ENCODE measurements around the gene DOLPP1. TPM values are rescaled to one million over a fixed set of nuclear protein-coding genes. Genes with fewer than 3 reads are reported as not detected.

The DOLPP1 gene
- total and polyA plus RNA-seq, 4 donors, result 14.6 to 15.6 (median 15.0) TPM

DNA sequence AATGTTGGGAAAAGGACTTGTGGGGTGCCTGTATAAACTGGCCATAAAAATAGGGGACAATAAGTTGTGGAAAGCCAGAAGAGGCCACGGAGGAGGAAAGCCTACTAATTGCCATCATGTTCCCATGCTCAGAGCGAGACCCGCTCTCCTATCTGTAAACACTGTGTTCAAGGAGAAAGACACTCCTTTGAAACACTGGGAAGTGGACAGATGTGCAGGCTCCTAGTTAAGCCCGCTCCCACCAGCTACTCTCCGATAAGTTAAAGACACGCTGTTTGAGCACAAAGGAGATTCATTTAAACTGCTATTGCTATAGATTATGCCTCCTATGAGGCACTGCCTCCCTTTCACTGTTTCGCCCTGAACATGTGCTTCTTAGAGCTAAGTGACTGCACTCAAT lies 20.4 kb downstream of the DOLPP1 start:
- Histone ChIP-seq H3K4me1 (ENCODE audit: control insufficient read depth in 4 of 4, insufficient read depth in 4 of 4, low read length in 3 of 4) (no peaks in the 10 kb centered on the region), H3K36me3 (ENCODE audit: control insufficient read depth in 4 of 4, insufficient read depth in 3 of 4, low read depth in 1 of 4, low read length in 3 of 4) (peaks cover 9 to 45% (median 25%) of the 10 kb centered on the region in 4 donors), H3K27ac (ENCODE audit: low read depth in 1 of 2, low read length in 2 of 2) (no peak overlapping the region), H3K9ac (ENCODE audit: low read depth in 1 of 2, low read length in 2 of 2) (no peak overlapping the region), H3K9me3 (ENCODE audit: control insufficient read depth in 4 of 4, low read length in 3 of 4) (no peaks in the 10 kb centered on the region), H3K27me3 (ENCODE audit: control insufficient read depth in 4 of 4, insufficient read depth in 4 of 4, low read length in 3 of 4) (no peaks in the 10 kb centered on the region), H3K4me3 (ENCODE audit: low read depth in 1 of 3, low read length in 3 of 3) (no peak overlapping the region)
- no peak for TF ChIP-seq GABPA (IDR thresholded peaks at IDR 0.05 in 1 of 2, conservative IDR thresholded peaks at IDR 0.05 in 1 of 2)
- TF ChIP-seq RXRA (IDR thresholded peaks at IDR 0.05), result no peak
- no peak for TF ChIP-seq HNF4G (IDR thresholded peaks at IDR 0.05)
- TF ChIP-seq, protein P1, sequence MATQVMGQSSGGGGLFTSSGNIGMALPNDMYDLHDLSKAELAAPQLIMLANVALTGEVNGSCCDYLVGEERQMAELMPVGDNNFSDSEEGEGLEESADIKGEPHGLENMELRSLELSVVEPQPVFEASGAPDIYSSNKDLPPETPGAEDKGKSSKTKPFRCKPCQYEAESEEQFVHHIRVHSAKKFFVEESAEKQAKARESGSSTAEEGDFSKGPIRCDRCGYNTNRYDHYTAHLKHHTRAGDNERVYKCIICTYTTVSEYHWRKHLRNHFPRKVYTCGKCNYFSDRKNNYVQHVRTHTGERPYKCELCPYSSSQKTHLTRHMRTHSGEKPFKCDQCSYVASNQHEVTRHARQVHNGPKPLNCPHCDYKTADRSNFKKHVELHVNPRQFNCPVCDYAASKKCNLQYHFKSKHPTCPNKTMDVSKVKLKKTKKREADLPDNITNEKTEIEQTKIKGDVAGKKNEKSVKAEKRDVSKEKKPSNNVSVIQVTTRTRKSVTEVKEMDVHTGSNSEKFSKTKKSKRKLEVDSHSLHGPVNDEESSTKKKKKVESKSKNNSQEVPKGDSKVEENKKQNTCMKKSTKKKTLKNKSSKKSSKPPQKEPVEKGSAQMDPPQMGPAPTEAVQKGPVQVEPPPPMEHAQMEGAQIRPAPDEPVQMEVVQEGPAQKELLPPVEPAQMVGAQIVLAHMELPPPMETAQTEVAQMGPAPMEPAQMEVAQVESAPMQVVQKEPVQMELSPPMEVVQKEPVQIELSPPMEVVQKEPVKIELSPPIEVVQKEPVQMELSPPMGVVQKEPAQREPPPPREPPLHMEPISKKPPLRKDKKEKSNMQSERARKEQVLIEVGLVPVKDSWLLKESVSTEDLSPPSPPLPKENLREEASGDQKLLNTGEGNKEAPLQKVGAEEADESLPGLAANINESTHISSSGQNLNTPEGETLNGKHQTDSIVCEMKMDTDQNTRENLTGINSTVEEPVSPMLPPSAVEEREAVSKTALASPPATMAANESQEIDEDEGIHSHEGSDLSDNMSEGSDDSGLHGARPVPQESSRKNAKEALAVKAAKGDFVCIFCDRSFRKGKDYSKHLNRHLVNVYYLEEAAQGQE (IDR thresholded peaks at IDR 0.05), result no peak
- TF ChIP-seq, protein P2, sequence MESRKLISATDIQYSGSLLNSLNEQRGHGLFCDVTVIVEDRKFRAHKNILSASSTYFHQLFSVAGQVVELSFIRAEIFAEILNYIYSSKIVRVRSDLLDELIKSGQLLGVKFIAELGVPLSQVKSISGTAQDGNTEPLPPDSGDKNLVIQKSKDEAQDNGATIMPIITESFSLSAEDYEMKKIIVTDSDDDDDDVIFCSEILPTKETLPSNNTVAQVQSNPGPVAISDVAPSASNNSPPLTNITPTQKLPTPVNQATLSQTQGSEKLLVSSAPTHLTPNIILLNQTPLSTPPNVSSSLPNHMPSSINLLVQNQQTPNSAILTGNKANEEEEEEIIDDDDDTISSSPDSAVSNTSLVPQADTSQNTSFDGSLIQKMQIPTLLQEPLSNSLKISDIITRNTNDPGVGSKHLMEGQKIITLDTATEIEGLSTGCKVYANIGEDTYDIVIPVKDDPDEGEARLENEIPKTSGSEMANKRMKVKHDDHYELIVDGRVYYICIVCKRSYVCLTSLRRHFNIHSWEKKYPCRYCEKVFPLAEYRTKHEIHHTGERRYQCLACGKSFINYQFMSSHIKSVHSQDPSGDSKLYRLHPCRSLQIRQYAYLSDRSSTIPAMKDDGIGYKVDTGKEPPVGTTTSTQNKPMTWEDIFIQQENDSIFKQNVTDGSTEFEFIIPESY (IDR thresholded peaks at IDR 0.05), result no peak
- no peak for TF ChIP-seq TAF1 (conservative IDR thresholded peaks at IDR 0.05)
- no peak for TF ChIP-seq FOXA2 (IDR thresholded peaks at IDR 0.05)
- no peak for TF ChIP-seq SP1 (IDR thresholded peaks at IDR 0.05)
- TF ChIP-seq RAD21 (IDR thresholded peaks at IDR 0.05), result no peak
- TF ChIP-seq, protein P3, sequence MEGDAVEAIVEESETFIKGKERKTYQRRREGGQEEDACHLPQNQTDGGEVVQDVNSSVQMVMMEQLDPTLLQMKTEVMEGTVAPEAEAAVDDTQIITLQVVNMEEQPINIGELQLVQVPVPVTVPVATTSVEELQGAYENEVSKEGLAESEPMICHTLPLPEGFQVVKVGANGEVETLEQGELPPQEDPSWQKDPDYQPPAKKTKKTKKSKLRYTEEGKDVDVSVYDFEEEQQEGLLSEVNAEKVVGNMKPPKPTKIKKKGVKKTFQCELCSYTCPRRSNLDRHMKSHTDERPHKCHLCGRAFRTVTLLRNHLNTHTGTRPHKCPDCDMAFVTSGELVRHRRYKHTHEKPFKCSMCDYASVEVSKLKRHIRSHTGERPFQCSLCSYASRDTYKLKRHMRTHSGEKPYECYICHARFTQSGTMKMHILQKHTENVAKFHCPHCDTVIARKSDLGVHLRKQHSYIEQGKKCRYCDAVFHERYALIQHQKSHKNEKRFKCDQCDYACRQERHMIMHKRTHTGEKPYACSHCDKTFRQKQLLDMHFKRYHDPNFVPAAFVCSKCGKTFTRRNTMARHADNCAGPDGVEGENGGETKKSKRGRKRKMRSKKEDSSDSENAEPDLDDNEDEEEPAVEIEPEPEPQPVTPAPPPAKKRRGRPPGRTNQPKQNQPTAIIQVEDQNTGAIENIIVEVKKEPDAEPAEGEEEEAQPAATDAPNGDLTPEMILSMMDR (IDR thresholded peaks at IDR 0.05; ENCODE audit: low read depth, low read length, missing input control), result no peak
- TF ChIP-seq, protein P4, sequence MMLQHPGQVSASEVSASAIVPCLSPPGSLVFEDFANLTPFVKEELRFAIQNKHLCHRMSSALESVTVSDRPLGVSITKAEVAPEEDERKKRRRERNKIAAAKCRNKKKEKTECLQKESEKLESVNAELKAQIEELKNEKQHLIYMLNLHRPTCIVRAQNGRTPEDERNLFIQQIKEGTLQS (IDR thresholded peaks at IDR 0.05), result no peak
- no peak for TF ChIP-seq YY1 (IDR thresholded peaks at IDR 0.05)
- TF ChIP-seq EGR1 (IDR thresholded peaks at IDR 0.05; ENCODE audit: low read depth in 2 of 2), result no peak
- no peak for TF ChIP-seq NR2F2 (IDR thresholded peaks at IDR 0.05)
- TF ChIP-seq FOXA1 (IDR thresholded peaks at IDR 0.05), result no peak
- WGBS, result 95% methylated on average over 7 of the region's 7 CpGs
- DNase-seq (ENCODE audit: low spot score), result no peak

DNA sequence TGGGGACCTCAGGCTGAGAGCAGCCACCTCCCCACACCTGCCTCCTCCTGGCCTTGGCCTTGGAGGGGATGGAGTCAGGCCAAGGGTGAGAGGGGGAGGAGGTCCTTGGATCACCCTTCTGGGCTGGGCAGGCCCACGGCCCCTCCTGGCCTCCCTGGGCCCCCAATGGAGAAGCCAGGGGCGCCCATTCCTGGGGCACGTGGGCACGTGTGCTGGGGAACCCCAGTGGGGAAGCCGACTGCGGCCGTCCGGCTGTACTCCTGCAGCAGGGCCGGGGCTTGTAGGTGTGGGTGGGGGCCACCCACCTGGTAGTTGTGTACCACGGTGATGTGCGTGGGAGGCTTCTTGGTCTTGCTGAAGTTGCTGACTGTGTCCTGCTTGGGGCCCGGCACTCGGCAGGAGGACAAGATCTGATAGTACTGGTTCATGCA lies 21.2 kb downstream of the DOLPP1 start:
- H3K4me1 ChIP-seq (ENCODE audit: control insufficient read depth in 4 of 4, insufficient read depth in 4 of 4, low read length in 3 of 4), result no peaks in the 10 kb centered on the region
- no peak for DNase-seq (ENCODE audit: low spot score)
- 93% methylated on average over 13 of the region's 13 CpGs for WGBS
- H3K36me3 ChIP-seq (ENCODE audit: control insufficient read depth in 4 of 4, insufficient read depth in 3 of 4, low read depth in 1 of 4, low read length in 3 of 4), result peaks cover 10 to 44% (median 22%) of the 10 kb centered on the region in 4 donors
- H3K9ac ChIP-seq (ENCODE audit: low read depth in 1 of 2, low read length in 2 of 2), result no peak overlapping the region
- no peak overlapping the region for H3K4me3 ChIP-seq (ENCODE audit: low read depth in 1 of 3, low read length in 3 of 3)
- no peak overlapping the region for H3K27ac ChIP-seq (ENCODE audit: low read depth in 1 of 2, low read length in 2 of 2)
- no peaks in the 10 kb centered on the region for H3K9me3 ChIP-seq (ENCODE audit: control insufficient read depth in 4 of 4, low read length in 3 of 4)
- TF ChIP-seq, protein P5, sequence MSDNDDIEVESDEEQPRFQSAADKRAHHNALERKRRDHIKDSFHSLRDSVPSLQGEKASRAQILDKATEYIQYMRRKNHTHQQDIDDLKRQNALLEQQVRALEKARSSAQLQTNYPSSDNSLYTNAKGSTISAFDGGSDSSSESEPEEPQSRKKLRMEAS (IDR thresholded peaks at IDR 0.05), result no peak
- TF ChIP-seq FOXA1 (IDR thresholded peaks at IDR 0.05) (no peak), HNF4A (conservative IDR thresholded peaks at IDR 0.05) (no peak), GABPA (IDR thresholded peaks at IDR 0.05 in 1 of 2, conservative IDR thresholded peaks at IDR 0.05 in 1 of 2) (no peak), SP1 (IDR thresholded peaks at IDR 0.05) (no peak), RAD21 (IDR thresholded peaks at IDR 0.05) (no peak), RXRA (IDR thresholded peaks at IDR 0.05) (no peak), HNF4G (IDR thresholded peaks at IDR 0.05) (no peak)
- TF ChIP-seq, protein P2 (IDR thresholded peaks at IDR 0.05), result no peak
- H3K27me3 ChIP-seq (ENCODE audit: control insufficient read depth in 4 of 4, insufficient read depth in 4 of 4, low read length in 3 of 4), result no peaks in the 10 kb centered on the region
